HG03064 (cell line): Measurements from ENCODE around the gene CLIC3.

Source experiments
- ATAC-seq: cut with Tn5 transposase; IDR thresholded peaks from one replicate; pipeline ENCODE4 v1.9.1; 2021; ENCODE audit warnings: low read depth; ENCODE audit not compliant: unreplicated experiment

CLIC3 gene

DNA sequence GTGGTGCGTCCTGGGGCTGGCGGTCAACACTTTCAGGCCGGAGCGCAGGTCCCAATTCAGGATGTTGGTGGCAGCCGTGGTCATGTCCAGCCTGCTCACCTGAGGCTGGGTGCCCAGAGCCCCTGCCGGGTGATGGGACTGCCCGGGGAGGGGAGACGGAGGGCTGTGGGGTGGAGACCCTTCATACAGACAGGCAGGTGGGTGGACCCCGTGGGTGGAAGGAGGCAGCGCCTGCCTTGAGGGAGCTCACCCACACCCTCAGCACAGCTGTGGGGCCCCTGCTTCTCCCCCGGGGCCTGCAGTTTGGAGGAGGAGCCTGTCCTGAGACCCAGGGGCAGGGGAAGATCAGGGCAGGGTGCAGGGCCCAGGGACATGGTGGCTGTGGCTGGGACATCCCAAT, 26.0 kb downstream of the CLIC3 start:
- ATAC-seq: no peak

DNA sequence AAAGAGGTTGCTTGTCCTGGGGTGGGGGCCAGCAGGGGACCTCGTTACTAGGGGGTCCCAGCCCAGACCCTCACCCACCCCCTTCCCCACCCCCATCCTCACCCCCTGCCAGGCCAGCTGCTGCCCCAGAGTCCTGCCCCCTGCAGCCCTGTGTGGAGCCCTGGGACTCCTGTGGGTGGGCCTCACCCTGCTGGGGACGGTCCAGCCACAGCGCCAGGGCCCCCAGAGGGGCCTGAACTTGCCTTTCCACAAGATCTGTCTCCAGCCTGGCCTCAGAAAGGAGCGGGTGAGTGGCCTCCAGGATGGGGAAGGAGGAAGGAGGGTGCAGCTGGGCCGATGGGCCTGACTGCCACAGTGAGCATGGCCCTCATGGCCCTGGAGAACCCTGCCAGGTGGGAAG, 26.6 kb downstream of the CLIC3 start:
- no peak for ATAC-seq

DNA sequence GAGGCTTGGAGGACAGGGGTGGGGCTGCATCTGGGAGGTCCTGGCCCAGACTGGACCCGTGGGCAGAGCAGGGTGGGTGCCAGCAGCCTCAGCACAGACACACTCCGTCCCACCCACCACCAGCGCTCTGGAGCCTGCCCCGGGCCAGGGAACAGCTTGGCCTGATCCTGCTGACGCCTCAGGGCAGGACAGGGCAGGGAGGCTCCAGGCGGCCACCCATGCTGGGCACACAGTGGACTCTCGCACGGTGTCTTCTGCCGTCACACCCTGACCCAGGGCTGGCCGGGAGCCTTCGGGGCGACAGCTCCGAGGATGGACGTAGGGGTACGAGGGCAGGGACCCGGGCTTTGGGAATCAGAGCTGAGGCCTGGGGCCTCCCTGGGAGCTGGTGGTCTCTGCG, 27.2 kb downstream of the CLIC3 start:
- ATAC-seq: no peak

DNA sequence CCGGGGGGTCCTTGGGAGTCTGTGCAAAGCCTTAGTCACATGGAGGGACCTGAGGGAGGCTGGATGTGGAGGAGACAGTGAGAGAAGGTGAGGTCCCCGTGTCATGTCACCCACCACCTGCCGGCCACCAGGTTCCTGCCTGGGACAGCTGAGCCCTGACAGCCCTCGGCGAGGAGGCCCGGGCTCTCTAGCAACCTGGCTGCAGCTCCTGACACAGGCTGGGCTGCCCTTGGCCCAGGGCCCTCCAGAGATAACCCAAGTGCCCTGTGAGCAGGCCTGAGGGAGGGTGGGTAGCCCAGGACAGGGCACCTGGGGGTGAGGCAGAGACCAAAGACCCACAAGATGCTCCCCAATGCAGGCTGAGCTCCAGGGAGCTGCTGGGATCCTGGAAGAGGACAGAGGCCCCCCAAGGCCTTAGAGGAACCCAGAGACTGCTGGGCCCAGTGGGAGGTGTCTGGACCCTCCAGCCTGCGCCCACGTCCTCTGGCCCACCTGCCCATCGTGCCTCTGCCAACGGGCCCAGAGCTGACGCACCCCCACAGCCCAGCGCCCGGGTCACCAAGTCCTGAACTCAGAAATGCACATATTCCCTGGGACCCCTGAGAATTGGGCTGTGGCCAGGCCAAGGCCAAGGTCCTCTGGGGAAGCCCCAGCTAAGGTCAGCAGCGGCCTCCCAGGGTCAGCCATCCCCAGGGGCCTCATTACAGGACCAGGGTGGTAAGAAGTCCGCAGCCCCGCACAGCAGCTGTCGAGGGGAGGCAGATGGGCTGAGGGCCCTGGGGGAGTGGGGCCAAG, 27.8 kb downstream of the CLIC3 start:
- ATAC-seq: no peak

DNA sequence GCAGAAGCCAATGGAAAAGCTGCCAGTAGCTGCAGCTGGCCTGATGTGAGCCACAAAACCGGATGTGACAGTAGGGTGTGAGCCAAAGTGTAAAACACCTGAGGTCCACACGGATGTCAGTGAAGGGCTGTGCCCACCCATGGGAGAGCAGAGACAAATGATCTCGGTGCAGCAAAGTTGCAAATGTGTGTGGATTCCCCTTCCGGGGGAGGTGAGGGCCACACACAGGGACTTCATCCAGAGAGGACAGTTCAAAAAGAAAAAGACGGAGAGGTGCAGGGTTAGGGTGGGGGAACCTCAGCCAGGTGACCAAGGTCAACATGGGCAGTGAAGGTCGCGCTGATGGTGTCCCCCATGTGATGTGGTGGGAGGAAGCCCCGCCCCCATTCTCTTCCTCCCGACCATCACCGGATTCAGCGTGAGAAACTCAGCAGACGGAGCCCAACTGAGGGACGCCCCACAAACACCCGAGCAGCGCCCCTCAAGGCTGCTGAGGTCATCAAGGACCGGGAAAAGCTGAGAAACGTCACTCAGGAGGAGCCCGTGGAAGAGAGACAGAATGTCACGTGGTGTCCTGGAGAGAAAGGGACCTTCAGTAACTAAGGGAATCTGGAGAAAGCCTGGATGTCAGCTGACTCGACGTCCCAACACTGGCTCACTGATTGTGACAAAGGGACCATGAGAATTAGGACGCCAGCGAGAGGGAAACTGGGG, 30.4 kb downstream of the CLIC3 start:
- ATAC-seq: no peak

GRCh38 chr9:136964833-136965422, 31.4 kb downstream of the CLIC3 start:
- no peak for ATAC-seq

- ATAC-seq: no peak
These were observed 32.1 kb downstream of the CLIC3 start for GRCh38 chr9:136964171-136964689.

DNA sequence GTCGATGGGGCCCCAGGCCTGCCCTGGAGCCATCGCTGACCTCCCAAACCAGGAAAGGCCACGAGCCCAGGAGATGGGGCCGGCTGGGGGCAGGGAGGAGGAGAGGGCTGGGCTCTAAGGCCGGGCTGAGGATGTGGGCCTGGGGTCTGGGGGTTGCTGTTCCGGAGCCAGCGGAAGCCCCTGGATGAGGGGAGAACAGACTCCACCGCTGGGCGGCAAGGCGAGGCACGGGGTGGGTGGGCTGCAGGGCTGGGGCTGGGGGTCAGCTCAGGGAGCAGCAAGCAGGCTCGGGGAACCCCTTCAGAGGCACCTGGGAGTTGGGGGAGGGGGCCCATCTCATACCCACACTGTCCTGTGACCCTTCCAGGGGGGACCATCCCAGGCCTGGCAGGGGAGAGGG, 32.6 kb downstream of the CLIC3 start:
- no peak for ATAC-seq

GRCh38 chr9:136963341-136963740, 33.0 kb downstream of the CLIC3 start:
- ATAC-seq: no peak

DNA sequence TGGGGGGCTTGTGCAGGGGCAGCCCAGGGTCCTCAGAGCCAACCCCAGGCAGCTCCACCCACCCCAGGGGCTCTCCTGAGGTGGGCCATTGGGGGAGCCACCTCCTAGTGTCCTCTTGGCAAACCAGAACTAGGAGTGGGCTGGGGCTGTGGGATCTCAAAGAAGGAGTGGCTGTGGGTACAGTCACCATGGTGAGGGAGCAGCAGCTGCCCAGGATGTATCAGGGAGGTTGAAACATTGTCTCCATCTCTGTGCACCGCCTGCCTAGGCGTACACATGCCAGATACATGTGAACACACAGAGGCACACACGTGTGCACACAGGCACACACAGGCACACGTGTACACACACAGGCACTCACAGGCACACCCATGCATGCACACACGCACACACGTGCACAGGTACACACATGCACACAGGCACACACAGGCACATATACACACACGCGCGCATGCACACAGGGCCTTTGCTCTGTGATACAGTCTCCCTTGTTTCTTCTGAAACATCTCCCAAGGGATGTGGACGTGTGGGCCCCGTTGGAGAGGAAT, 33.6 kb downstream of the CLIC3 start:
- ATAC-seq: no peak

DNA sequence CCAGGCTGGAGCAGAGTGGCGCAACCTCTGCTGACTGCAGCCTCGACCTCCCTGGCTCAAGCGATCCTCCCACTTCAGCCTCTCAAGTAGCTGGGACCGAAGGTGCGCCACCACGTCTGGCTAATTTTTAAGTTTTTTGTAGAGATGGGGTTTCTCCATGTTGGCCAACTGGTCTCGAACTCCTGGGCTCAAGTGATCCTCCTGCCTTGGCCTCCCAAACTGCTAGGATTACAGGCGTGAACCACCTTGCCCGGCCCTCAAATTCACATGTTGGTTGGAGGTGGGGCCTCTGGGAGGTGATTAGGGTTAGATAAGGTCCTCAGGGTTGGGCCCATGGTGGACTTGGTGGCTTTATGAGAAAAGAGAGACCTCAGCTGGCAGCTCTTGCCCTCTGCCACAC, 34.2 kb downstream of the CLIC3 start:
- no peak for ATAC-seq

- no peak for ATAC-seq
These were observed 34.9 kb downstream of the CLIC3 start for GRCh38 chr9:136961279-136962065.

- ATAC-seq: no peak
These were observed 35.5 kb downstream of the CLIC3 start for GRCh38 chr9:136960938-136961275.

DNA sequence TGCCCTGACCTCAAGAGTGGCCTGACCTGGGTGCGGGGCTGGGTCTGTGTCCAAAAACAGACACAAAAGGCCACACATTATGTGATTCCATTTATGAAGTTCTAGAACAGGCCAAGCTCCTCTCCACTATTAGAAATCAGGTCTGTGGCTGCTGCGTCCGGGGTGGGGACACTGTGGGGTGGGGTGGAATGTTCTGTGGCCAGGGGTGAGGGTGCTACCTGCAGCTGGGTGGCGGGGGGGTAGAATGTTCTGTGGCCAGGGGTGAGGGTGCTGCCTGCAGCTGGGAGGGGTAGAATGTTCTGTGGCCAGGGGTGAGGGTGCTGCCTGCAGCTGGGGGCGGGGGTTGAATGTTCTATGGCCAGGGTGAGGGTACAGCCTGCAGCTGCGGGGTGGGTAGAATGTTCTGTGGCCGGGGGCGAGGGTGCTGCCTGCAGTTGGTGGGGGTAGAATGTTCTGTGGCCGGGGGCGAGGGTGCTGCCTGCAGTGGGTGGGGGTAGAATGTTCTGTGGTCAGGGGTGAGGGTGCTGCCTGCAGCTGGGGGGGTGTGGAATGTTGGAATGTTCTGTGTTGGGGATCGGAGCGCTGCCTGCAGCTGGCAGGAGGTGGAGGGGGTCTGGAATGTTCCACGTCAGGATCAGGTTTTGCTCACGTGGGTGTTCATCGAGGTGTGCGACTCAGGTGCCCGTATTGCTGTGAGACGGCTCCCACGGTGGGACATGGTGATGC, 36.0 kb downstream of the CLIC3 start:
- no peak for ATAC-seq

GRCh38 chr9:136958898-136959850, 37.2 kb downstream of the CLIC3 start:
- ATAC-seq: no peak

DNA sequence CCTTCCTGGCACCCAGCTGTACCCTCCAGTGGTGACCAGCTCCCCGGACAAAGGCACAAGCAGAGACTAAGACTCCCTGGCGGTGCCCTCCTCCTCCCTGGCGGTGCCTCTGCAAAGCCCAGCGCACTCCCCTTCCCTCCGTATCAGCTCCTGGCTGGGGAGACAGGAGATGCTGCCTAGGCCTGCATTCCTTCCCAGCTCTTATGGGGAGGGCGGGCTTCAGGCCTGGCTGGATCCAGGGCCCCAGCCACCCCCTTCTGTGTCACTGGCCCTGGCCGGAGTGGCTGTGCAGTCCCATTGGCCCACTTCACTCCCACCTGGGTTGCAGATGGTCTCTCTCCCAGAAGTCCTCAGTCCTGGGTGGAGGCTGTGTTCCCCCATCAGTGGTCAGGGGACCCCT, 37.9 kb downstream of the CLIC3 start:
- ATAC-seq: no peak

DNA sequence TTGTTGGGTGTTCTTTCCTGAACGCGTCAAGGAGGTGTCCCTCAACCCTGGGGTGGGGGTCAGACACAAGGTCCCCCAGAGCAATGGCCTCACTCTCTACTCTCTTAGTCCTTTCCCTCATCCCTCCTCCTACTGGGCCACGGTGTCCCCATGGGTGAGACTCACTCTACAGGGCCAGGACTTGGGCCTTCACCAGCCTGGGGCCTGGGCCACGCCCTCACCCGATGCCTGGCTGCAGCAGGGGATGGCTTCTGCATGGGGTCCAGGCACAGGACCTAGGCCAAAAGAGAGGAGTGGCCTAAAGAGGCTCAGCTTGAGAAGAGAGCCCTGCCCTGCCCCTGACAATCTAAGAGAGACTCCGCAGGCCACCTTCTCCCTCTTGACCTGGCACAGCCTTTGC, 38.5 kb downstream of the CLIC3 start:
- ATAC-seq: no peak

DNA sequence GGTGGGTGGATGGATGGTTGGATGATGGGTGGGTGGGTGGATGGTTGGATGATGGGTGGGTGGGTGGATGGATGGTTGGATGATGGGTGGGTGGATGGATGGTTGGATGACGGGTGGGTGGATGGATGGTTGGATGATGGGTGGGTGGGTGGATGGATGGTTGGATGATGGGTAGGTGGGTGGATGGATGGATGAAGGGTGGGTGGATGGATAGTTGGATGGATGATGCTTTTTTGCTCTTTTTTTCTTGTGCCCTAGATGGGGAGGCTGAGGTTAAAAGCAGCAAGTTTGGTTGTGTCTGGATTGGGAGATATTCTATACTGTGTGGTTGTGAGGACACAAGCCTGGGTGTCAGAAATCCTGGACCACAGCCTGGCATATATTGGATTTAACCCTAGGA, 38.9 kb downstream of the CLIC3 start:
- ATAC-seq: no peak

- ATAC-seq: no peak
These were observed 39.8 kb downstream of the CLIC3 start for GRCh38 chr9:136956604-136957003.
